OCI-LY1 (cell line): ENCODE results near the gene NOTCH1.

Experiments
- H2AFZ ChIP-seq: fragments of 200-600 bp; sonication (generic), shearing (Covaris generic); 2 replicates; pipeline ENCODE4 v1.6.0; 2014; ENCODE audit warnings: antibody characterized with exemption, mild to moderate bottlenecking, low read length
- H3F3A ChIP-seq: fragments of 200-600 bp; sonication (generic), shearing (Covaris generic); 2 replicates; pipeline ENCODE4 v1.6.0; 2014; ENCODE audit warnings: mild to moderate bottlenecking, antibody characterized with exemption, low read length, moderate library complexity; ENCODE audit not compliant: insufficient read depth
- H3K27ac ChIP-seq: fragments of 200-600 bp; sonication (generic); 2 replicates; pipeline ENCODE4 v1.5.1; 2014; ENCODE audit warnings: low read length, mixed run types, mild to moderate bottlenecking, low read depth; ENCODE audit not compliant: poor library complexity, severe bottlenecking
- H3K27me3 ChIP-seq: fragments of 200-600 bp; sonication (generic); 2 replicates; pipeline ENCODE4 v1.6.0; 2014; ENCODE audit warnings: antibody characterized with exemption, mild to moderate bottlenecking, low read length, moderate library complexity; ENCODE audit not compliant: insufficient read depth
- H3K36me3 ChIP-seq: fragments of 200-600 bp; sonication (generic); 2 replicates; pipeline ENCODE4 v1.6.1; 2014; ENCODE audit warnings: mild to moderate bottlenecking, antibody characterized with exemption, low read length, moderate library complexity, mixed read lengths; ENCODE audit not compliant: insufficient read depth
- H3K4me1 ChIP-seq: fragments of 200-600 bp; sonication (generic); 2 replicates; pipeline ENCODE4 v1.5.1; 2014; ENCODE audit warnings: mild to moderate bottlenecking, low read length, moderate library complexity; ENCODE audit not compliant: insufficient read depth, severe bottlenecking
- H3K4me2 ChIP-seq: fragments of 200-600 bp; sonication (generic), shearing (Covaris generic); 2 replicates; pipeline ENCODE4 v1.6.1; 2014; ENCODE audit warnings: low read length
- H3K4me3 ChIP-seq: fragments of 200-600 bp; sonication (generic); 2 replicates; pipeline ENCODE4 v1.5.1; 2014; ENCODE audit warnings: low read length, low read depth, mild to moderate bottlenecking, mixed read lengths; ENCODE audit not compliant: poor library complexity, severe bottlenecking
- H3K79me2 ChIP-seq: fragments of 200-600 bp; shearing (Covaris generic); 2 replicates; pipeline ENCODE4 v1.6.1; 2016; ENCODE audit warnings: mixed run types, low read length, mixed read lengths; ENCODE audit not compliant: insufficient read depth
- H3K9ac ChIP-seq: fragments of 200-600 bp; sonication (generic), shearing (Covaris generic); 2 replicates; pipeline ENCODE4 v1.6.1; 2014; ENCODE audit warnings: mild to moderate bottlenecking, low read length, mixed read lengths
- H3K9me2 ChIP-seq: fragments of 200-600 bp; sonication (generic), shearing (Covaris generic); 2 replicates; pipeline ENCODE4 v1.6.1; 2014; ENCODE audit warnings: low read depth, mild to moderate bottlenecking, low read length, mixed read lengths
- H3K9me3 ChIP-seq: fragments of 200-600 bp; shearing (Covaris generic); 2 replicates; pipeline ENCODE4 v1.6.1; 2014; ENCODE audit warnings: low read length, mixed read lengths
- H4K20me1 ChIP-seq: fragments of 200-600 bp; sonication (generic), shearing (Covaris generic); 2 replicates; pipeline ENCODE4 v1.6.0; 2016; ENCODE audit warnings: mild to moderate bottlenecking, low read length; ENCODE audit not compliant: insufficient read depth
- CTCF ChIP-seq: fragments of 200-600 bp; sonication (generic), shearing (Covaris generic); IDR thresholded peaks from 2 replicates; pipeline ENCODE4 v1.5.1; 2017; ENCODE audit warnings: mild to moderate bottlenecking, antibody characterized with exemption, low read length, moderate library complexity, mixed read lengths
- EZH2 ChIP-seq: fragments of 200-600 bp; sonication (generic), shearing (Covaris generic); IDR thresholded peaks from 2 replicates; pipeline ENCODE4 v1.8.0; 2017; ENCODE audit warnings: borderline replicate concordance, mixed run types, mild to moderate bottlenecking, antibody characterized with exemption, low read length, moderate library complexity, mixed read lengths

Gene NOTCH1

GRCh38 chr9:136482046-136482792 is 63.6 kb downstream of the NOTCH1 start:
- no peaks in the 10 kb centered on the region for H3K9me2 ChIP-seq
- peak overlapping the region; percentile 81 for H3K9ac ChIP-seq
- no peaks in the 10 kb centered on the region for H3K9me3 ChIP-seq
- no peaks in the 10 kb centered on the region for H3K27me3 ChIP-seq
- H3K4me2 ChIP-seq, result peak overlapping the region; percentile 90
- no peaks in the 10 kb centered on the region for H4K20me1 ChIP-seq
- H2AFZ ChIP-seq, result no peak overlapping the region
- H3K79me2 ChIP-seq, result peaks cover 38% of the 10 kb centered on the region
- H3K4me3 ChIP-seq, result peak overlapping the region; percentile 80
- H3K27ac ChIP-seq, result no peak overlapping the region
- peaks cover 14% of the 10 kb centered on the region for H3K36me3 ChIP-seq
- no peaks in the 10 kb centered on the region for H3F3A ChIP-seq
- peaks cover 15% of the 10 kb centered on the region for H3K4me1 ChIP-seq
- TF ChIP-seq EZH2, result no peak
- no peak for TF ChIP-seq CTCF

- Histone ChIP-seq H3K9ac (peak overlapping the region; percentile 81), H3K9me2 (no peaks in the 10 kb centered on the region), H3K9me3 (no peaks in the 10 kb centered on the region), H3K4me1 (peaks cover 15% of the 10 kb centered on the region), H3K36me3 (peaks cover 21% of the 10 kb centered on the region), H3K27me3 (no peaks in the 10 kb centered on the region), H3K4me3 (peak overlapping the region; percentile 80), H3F3A (no peaks in the 10 kb centered on the region), H3K4me2 (peak overlapping the region; percentile 90), H3K79me2 (peaks cover 38% of the 10 kb centered on the region), H3K27ac (no peak overlapping the region), H4K20me1 (no peaks in the 10 kb centered on the region), H2AFZ (no peak overlapping the region)
- no peak for TF ChIP-seq EZH2
- TF ChIP-seq CTCF, result no peak
Measured at GRCh38 chr9:136481558-136481957, 64.3 kb downstream of the NOTCH1 start.

GRCh38 chr9:136476369-136477150 is 69.3 kb downstream of the NOTCH1 start:
- no peak overlapping the region for H3K4me2 ChIP-seq
- H3K79me2 ChIP-seq, result peaks cover 29% of the 10 kb centered on the region
- peaks cover 4% of the 10 kb centered on the region for H3K4me1 ChIP-seq
- H3K36me3 ChIP-seq, result peaks cover 71% of the 10 kb centered on the region
- TF ChIP-seq EZH2 (no peak), CTCF (no peak)
- no peaks in the 10 kb centered on the region for H3K9me3 ChIP-seq
- H3K27me3 ChIP-seq, result no peaks in the 10 kb centered on the region
- no peak overlapping the region for H3K9ac ChIP-seq
- no peaks in the 10 kb centered on the region for H3K9me2 ChIP-seq
- no peak overlapping the region for H2AFZ ChIP-seq
- H3K27ac ChIP-seq, result no peak overlapping the region
- no peak overlapping the region for H3K4me3 ChIP-seq
- H4K20me1 ChIP-seq, result no peaks in the 10 kb centered on the region
- no peaks in the 10 kb centered on the region for H3F3A ChIP-seq
